HG02763 (cell line): ENCODE measurements around the gene GRIA3.

ENCODE experiments used
- ATAC-seq: cut with Tn5 transposase; IDR thresholded peaks from one replicate; pipeline ENCODE4 v1.9.1; 2021; ENCODE audit warnings: mild to moderate bottlenecking, moderate library complexity; ENCODE audit not compliant: unreplicated experiment

GRIA3 gene

DNA sequence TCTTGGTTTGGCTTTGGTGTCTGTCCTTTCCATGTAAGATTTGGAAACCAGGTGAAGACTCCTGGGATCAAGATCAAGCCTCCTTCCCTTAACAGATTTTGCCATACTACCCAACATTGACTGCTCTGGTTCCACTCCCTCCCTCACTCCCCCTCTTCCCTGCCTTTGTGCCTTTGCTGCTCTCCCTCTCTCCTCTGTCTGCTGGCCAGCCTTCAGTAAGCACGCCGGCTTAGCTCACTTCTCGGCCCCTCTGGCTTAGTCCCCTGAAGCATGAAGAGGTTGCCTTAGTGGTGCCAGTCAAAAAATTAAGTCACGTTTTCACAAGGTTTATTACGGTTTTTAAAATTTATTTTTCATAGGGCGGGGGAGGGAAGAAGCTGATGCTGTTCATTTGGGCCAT lies 6.0 kb downstream of the GRIA3 start:
- ATAC-seq: no peak

DNA sequence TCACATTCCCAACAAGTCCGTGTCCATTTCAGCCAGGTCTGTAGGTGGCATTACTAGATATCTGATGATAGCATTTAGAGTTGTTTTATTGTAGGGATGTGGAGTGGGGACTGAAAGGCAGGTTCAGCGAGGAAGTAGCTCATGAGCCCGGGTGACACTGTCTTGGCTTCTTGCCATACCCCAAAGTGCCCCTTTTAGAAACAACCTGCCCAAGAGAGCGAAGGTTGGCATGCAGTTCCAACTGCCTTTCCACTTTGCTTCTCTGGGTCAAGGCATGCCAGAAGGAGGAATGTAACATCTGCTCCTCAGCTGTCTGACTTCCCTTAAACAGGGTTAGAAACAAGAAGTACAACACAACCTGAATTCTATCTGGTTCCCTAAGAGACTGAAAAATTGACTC lies 9.0 kb downstream of the GRIA3 start:
- no peak for ATAC-seq

DNA sequence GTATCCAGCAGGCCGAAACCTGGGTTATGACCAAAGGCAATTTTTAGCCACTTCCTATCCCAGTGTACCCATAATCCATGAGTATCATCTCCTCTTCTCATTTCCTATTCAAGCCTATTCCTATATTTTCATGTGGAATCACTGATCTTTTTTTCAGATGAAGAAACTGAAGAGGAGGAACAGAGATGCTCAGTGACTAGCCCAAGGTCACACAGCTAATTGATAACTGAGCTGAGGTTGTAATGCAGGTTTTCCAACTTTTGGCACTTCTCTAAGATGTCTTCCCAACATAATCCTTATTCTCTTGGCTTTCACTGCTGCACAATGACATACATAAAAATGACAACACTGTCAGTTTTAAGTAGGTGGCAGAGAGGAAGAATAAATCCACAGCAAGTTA lies 15.3 kb downstream of the GRIA3 start:
- no peak for ATAC-seq

GRCh38 chrX:123201720-123202119 lies 17.6 kb downstream of the GRIA3 start:
- no peak for ATAC-seq

DNA sequence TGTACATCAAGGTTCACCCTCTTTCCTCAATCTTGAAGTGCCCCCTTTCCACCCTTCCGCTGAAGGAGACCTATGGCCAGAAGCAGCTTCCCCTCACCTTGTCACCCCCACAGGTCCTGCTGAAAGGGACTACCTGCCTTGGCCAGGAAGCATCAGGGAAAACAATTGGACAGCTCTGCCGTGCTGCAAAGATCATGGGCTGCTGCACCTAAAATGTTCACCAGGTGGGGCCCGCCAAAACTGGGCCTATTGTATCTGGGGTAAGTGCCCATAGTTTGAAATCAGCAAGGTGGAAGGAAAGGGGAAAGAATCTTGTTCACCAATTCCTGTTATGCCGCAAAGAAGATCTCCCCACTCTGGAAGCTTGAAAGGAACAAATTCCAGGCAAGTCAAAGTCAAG lies 18.4 kb downstream of the GRIA3 start:
- ATAC-seq: no peak

DNA sequence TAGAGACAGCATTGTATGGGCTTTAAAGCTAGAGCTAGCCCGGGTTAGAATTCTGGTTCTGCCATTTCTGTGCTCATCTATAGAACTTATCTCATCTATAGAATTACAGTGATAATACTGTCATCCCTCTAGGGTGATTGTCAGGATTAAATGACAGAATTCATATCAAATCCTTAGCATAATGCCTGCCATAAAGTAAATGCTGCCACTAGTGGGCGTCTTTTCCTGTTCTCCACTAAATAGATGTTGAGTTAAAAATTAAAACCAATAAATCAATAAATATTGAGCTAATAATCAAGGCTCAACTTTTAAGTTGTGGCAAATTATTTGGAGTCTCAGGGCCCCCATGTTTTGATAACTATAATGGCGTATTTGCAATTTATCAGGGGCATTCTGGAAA lies 19.7 kb downstream of the GRIA3 start:
- ATAC-seq: no peak

GRCh38 chrX:123206176-123206575 lies 22.1 kb downstream of the GRIA3 start:
- no peak for ATAC-seq

DNA sequence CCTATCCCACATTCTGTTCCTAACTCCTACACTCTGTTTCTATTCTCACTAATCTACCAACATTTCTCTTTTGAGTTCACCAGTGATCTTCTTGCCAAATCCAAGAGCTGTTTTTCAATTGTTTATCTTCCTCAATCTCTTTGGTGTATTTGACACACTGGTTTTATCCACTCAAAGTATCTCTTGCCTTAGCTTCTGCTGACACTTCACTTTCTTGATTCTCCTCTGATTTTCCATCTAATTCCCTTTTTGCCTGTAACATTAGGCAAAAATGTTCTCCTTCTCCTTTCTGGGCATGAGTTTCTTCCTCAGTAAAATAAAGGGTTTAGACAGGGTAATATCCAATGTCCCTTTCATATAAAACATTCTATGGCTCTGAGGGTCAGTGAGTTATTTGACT lies 26.2 kb downstream of the GRIA3 start:
- ATAC-seq: no peak

DNA sequence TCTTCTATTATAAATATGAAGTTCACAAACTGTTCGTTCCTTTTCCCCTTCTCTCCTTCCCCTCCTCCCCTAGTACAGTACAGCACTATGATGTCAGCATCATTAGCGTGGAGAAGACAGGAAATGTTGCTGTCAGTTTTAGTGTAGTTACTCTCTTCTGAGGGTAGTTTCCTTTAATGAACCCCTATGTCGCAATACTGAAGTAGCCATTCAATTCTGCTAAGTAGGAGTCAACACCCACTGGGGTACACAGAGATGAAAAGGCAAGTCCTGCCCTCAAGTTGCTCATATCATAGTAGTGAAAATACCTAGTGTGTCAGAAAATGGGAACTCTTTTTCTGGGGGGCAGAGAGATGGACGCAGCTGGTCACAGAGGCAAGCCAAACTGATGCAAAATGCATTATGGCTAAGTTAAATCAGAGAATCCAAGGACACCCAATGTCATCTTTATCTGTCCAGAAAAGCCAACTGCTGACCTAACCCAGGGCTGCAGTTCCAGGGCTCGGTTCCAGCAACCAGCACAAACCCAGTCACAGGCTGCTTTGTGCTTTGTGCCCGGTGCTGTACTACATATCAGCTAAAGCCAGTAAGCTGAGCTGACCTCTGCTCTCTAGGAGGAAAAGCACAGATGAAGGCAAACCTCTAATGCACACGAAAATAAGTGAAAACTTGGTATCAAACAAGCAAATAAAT lies 31.5 kb downstream of the GRIA3 start:
- ATAC-seq: no peak

- no peak for ATAC-seq
These were observed 33.0 kb downstream of the GRIA3 start for GRCh38 chrX:123217077-123217476.

GRCh38 chrX:123217728-123218127 lies 33.6 kb downstream of the GRIA3 start:
- no peak for ATAC-seq

GRCh38 chrX:123219916-123220315 lies 35.8 kb downstream of the GRIA3 start:
- no peak for ATAC-seq

- no peak for ATAC-seq
These were observed 38.8 kb downstream of the GRIA3 start for GRCh38 chrX:123222920-123223319.

DNA sequence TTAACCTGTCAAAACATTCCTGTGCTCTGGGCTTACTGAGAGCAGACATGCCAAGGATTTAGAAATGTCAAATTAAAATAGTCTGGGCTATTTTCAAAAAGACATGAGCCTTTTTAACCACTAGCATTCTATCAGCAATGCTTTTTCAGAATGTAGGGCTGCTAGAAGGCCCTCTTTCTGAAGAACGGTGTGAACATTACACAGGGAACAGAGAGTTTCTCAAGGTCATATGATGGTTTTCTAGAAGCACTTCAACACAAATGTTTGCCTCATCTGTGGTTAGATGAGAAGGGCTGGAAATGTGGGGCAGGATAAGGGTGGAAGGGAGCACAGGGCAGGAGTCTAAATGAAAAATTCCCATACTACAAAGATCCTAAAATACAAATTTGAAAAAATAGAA lies 39.3 kb downstream of the GRIA3 start:
- ATAC-seq: no peak

GRCh38 chrX:123223859-123224258 lies 39.8 kb downstream of the GRIA3 start:
- ATAC-seq: peak; percentile 56

- no peak for ATAC-seq
These were observed 46.7 kb downstream of the GRIA3 start for GRCh38 chrX:123230798-123231197.

DNA sequence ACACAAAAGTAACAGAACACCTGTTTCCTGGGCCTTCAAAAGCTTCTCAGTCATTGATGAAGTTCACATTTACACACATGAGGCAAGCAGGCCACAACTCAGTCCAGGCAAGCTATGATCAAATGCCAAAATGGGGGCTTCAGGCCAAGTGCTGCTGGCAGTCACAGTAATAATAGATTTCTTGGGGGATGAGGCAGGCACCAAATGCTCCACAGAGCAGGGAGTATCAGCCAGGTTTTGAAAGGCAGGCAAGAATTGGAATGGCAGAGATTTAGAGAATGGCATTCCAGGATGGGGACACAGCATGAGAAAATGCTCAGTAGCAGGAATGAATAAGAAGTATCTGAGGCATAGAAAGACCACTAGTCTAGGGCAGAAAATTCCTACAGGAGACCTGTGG lies 52.8 kb downstream of the GRIA3 start:
- ATAC-seq: no peak

- ATAC-seq: no peak
These were observed 53.2 kb downstream of the GRIA3 start for GRCh38 chrX:123237271-123237670.

GRCh38 chrX:123254457-123254856 lies 70.4 kb downstream of the GRIA3 start:
- no peak for ATAC-seq

- ATAC-seq: peak; percentile 90
These were observed 72.3 kb downstream of the GRIA3 start for GRCh38 chrX:123256378-123256777.

GRCh38 chrX:123260920-123261418 lies 76.9 kb downstream of the GRIA3 start:
- no peak for ATAC-seq

DNA sequence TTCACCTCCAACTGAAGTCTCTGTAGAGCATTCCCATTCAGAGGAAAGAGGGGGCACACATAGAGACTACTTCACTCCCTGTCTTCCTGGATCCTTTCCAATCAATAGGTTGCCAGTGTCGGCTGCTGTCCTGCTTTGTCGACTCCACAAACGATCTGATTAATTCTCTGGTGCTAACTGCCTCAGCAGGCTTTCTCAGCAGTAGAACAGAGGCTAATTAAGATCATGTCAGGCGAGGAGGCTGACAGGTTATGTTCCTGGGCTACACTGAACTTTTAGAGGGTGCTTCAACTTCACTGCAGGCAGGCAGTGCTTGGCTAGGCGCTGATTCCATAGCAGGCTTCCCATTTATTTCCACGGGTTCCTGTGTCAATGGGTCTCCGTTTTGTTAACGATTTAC lies 79.2 kb downstream of the GRIA3 start:
- ATAC-seq: no peak

GRCh38 chrX:123263747-123264146 lies 79.7 kb downstream of the GRIA3 start:
- no peak for ATAC-seq
